Subcutaneous adipose tissue (tissue), 4 donors: Measurements from ENCODE around the gene EYS. TPM values are rescaled to one million over a fixed set of nuclear protein-coding genes. Genes with fewer than 3 reads are reported as not detected.

Experiments
- total RNA-seq, 4 donors: library from RNA; depleted of rRNA; stranded (reverse); fragments of >200 nt; gene quantifications; one replicate each; pipeline ENCODE4 v1.1.0, GENCODE V29; 2016
- TF ChIP-seq, protein P1 (sequence below): fragments of 450-650 bp; IDR thresholded peaks from one replicate; pipeline ENCODE4 v1.5.1; 2016; ENCODE audit warnings: low read depth, mild to moderate bottlenecking, control low read depth, antibody characterized with exemption, moderate library complexity

Gene EYS
- total RNA-seq, 4 donors from 2014 or later = 0.17 to 3.8 (median 0.82) TPM

DNA sequence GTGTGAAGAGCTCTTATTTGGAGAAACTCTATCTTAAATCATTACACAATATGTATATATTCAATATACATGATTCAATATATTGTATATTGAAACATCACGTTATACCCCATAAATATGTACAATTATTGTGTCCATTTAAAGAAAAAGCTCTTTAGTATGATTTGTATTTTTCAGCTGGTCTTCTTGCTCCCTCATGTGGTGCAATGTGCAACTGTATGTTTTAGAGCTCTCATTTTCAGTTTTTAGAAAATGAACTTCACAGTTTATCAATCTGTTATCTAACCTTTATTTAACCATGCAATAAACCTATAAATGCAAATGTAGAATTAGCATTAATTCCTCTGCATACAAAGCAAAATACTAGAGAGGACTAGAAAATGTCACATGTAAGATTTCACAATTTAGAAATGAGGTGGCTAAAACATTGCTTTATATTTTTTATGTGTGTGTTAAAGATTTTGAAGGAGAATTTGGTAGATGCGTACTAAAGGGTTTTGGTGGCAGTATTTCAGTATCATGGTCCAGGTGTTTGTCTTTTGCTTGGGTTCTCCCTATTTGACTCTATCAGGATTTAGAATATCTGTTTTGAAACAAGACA, 1904.3 kb downstream of the EYS start:
- TF ChIP-seq, protein P1, sequence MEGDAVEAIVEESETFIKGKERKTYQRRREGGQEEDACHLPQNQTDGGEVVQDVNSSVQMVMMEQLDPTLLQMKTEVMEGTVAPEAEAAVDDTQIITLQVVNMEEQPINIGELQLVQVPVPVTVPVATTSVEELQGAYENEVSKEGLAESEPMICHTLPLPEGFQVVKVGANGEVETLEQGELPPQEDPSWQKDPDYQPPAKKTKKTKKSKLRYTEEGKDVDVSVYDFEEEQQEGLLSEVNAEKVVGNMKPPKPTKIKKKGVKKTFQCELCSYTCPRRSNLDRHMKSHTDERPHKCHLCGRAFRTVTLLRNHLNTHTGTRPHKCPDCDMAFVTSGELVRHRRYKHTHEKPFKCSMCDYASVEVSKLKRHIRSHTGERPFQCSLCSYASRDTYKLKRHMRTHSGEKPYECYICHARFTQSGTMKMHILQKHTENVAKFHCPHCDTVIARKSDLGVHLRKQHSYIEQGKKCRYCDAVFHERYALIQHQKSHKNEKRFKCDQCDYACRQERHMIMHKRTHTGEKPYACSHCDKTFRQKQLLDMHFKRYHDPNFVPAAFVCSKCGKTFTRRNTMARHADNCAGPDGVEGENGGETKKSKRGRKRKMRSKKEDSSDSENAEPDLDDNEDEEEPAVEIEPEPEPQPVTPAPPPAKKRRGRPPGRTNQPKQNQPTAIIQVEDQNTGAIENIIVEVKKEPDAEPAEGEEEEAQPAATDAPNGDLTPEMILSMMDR = no peak

DNA sequence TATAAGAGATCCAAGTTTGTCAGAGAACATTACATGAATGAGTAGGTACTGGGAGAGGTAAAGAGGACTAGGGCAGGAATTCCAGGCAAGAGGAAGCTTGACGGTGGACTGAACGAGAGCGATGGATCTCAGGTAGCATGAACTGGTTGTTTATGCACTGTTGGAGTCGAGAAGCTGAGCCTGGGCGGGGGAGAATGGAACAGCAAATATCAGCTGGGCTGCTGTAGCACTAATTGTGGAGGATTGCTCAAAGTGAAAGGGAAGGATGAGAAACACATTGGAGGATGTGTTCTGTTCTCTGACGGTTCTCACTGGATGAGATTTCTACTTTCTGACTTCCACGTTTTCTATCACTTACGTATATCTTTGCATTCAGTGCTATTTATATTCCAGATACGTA, 1907.2 kb downstream of the EYS start:
- TF ChIP-seq, protein P1 = no peak

DNA sequence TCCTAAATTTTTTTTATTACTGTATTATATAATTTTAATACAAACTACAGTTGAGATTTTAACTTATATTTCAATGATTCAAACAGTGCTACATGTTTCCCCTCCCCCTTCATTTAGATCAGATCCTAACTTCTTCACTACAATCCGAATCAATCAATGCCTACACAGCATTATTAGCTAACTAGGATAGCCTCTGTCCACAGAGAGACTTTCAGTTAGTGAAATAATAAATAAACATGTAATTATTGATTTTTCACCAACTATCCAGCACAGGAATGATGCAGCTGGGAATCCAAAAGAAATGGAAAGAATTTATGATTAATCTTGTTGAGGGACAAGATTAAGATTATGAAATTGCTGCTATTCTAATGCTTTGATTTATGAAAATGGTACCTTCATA, 1907.7 kb downstream of the EYS start:
- TF ChIP-seq, protein P1 = no peak

DNA sequence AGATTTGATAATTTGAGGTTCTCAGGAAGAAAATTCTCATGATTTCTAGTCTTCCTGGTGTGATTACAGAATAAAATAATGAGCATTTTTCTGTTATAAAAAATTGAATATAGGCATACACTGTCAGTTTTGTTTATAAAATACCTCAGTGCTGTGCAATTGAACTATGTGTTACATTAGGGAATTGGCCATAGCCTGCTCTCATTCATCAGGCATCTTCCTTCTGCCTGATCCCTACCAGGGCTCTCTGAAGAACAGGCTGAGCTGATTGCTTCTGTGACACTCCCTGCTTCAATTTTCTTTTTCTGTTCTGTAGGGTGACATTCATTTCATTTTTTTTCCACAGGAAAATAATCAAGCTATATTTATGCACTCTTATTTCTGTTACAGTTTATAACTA, 1908.6 kb downstream of the EYS start:
- TF ChIP-seq, protein P1 = no peak

DNA sequence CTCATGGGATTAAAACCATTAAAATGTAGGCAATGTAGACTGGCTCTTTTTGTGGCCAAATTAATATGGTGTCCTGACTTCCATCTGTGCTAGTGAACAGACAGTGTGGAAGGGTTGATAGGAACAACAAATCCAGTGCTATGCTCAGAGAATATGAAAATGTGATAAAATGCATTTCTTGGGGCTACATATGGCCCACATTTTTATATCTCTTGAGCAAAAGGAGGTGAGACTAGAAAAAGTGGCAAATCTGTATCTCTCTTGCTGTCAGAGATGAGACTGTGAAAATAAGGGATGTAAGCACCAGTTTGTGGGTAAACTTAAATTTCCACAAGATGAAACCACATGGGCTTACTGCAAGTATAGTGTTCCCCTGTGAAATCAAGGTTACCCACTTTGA, 1909.3 kb downstream of the EYS start:
- TF ChIP-seq, protein P1 = no peak

DNA sequence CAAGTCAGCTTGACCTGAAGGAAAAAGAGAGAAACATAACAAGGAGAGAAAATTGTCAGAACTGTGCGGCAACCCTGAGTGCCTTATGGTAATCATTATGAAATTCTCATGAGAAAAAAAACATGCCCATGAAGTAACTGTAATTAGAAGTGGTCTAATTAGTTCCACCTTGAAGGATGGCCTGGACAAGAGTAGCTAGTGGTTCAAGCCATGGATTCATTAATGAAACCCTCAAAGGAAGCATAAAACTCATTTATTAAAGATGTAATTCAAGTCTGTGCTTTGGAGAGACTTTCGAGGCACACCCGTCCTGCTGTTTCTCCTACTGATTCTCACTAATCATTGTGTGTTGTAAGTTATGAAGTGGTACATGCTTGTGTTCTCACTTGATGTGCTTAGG, 1911.2 kb downstream of the EYS start:
- TF ChIP-seq, protein P1 = no peak

DNA sequence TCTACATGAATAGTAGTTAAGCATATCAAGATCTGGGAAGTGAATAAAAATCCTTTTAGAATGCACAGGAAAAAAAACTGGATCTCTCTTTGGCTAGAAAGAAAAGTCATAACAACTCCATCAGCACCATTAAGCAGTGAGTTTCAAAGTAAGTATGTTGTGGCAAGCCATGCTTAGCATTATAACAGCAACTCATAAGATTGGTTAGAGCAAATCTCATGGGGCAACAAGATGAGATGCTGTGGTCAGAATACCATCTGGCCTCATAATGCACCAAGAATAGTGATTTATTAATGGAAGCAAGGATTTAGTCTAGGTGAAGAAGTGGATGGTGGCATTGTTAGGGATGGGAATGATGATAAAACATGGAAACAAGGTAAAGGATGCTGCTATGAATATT, 1912.0 kb downstream of the EYS start:
- TF ChIP-seq, protein P1 = no peak
